Lower leg skin (tissue), 4 donors: ENCODE data around the gene TENM4. TPM values are rescaled to one million over a fixed set of nuclear protein-coding genes. Genes with fewer than 3 reads are reported as not detected.

ENCODE experiments used
- DNase-seq, 2 donors: peaks; one replicate each; pipeline ENCODE4 v3.0.0-alpha.2; 2019; ENCODE audit warnings: low spot score in 2 of 2
- H3K4me3 ChIP-seq: fragments of 200-600 bp; sonication (generic); 2 replicates; pipeline ENCODE4 v1.5.1; 2017; ENCODE audit warnings: mild to moderate bottlenecking, low read depth; ENCODE audit not compliant: poor library complexity, severe bottlenecking
- POLR2A ChIP-seq, 2 donors: fragments of 450-650 bp; IDR thresholded peaks; one replicate each; pipeline ENCODE4 v1.6.1; 2016 to 2017; ENCODE audit warnings: antibody characterized with exemption in 2 of 2, mild to moderate bottlenecking in 1 of 2, moderate library complexity in 1 of 2
- WGBS, 2 donors: methylation state at CpG; one replicate each; pipeline ENCODE4 v1.1.5; 2018; 5-methylcytosine and 5-hydroxymethylcytosine counted together
- intact Hi-C: fragments of 100-400 bp; cut with DNase I; formaldehyde crosslinking; loops from one replicate; pipeline ENCODE4 v1.15.0; 2023; ENCODE audit warnings: low total_unique reads
- total RNA-seq, 4 donors: library from RNA; depleted of rRNA; stranded (reverse); fragments of >200 nt; gene quantifications; one replicate each; pipeline ENCODE4 v1.1.0, GENCODE V29; 2016
- TF ChIP-seq, protein P1 (sequence below), 3 donors: fragments of 450-650 bp; IDR thresholded peaks; one replicate each; pipeline ENCODE4 v1.5.1; 2016; ENCODE audit warnings: antibody characterized with exemption in 3 of 3, mild to moderate bottlenecking in 3 of 3, moderate library complexity in 2 of 3

Gene TENM4
- total RNA-seq, 4 donors from 2014 or later = 34.4 to 41.1 (median 36.6) TPM

DNA sequence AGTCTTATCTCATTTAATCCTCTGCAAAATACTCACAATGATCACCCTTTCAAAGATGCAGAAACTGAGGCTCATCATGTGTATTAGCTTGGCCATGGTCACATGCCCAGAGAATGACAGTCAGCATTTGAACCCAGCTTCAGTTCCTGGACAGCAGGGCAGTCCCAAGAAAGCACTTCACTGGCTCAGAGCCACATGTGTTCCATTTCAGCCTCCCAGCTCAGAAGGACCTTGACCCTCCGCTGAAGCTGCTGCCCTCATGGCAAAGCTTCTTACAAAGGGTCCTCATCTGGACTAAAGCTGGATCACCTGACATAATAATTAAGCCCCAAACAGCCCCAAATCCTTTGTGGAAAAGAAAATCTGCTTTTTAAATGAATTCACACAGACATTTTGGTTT, 37.0 kb downstream of the TENM4 start:
- no peak for DNase-seq

DNA sequence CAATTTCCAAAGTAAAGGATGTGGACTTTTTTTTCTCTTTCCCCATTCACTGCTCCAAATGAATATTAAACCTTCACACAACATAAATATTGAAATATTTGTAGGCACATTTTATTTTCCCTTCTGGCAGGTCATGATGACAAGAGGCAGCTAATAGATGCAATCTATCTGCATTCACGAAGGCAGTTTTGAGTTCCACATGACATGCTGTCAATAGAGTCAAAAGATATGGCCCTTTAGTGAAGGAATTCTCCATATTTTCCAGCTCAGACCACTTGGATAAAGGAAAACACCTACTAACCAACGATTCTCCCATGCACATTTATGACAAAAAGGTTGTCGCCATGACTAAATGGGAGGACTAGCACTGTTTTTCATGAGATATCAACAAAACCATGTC, 37.9 kb downstream of the TENM4 start:
- intact Hi-C loops = no loop called here
- no peak overlapping the region for H3K4me3 ChIP-seq
- TF ChIP-seq, protein P1, sequence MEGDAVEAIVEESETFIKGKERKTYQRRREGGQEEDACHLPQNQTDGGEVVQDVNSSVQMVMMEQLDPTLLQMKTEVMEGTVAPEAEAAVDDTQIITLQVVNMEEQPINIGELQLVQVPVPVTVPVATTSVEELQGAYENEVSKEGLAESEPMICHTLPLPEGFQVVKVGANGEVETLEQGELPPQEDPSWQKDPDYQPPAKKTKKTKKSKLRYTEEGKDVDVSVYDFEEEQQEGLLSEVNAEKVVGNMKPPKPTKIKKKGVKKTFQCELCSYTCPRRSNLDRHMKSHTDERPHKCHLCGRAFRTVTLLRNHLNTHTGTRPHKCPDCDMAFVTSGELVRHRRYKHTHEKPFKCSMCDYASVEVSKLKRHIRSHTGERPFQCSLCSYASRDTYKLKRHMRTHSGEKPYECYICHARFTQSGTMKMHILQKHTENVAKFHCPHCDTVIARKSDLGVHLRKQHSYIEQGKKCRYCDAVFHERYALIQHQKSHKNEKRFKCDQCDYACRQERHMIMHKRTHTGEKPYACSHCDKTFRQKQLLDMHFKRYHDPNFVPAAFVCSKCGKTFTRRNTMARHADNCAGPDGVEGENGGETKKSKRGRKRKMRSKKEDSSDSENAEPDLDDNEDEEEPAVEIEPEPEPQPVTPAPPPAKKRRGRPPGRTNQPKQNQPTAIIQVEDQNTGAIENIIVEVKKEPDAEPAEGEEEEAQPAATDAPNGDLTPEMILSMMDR (IDR thresholded peaks at IDR 0.05) = no peak
- no peak for TF ChIP-seq POLR2A (IDR thresholded peaks at IDR 0.05)
- 79 to 87% methylated on average over 3 of the region's 3 CpGs for WGBS, 2 donors
- no peak for DNase-seq

More for the DNA sequence above, 37.0 kb downstream of the TENM4 start:
- H3K4me3 ChIP-seq = no peak overlapping the region
- TF ChIP-seq, protein P1 (IDR thresholded peaks at IDR 0.05) = no peak
- no peak for TF ChIP-seq POLR2A (IDR thresholded peaks at IDR 0.05)
- WGBS, 2 donors = 93 to 94% methylated on average over 1 of the region's 1 CpG
- intact Hi-C loops = no loop called here

DNA sequence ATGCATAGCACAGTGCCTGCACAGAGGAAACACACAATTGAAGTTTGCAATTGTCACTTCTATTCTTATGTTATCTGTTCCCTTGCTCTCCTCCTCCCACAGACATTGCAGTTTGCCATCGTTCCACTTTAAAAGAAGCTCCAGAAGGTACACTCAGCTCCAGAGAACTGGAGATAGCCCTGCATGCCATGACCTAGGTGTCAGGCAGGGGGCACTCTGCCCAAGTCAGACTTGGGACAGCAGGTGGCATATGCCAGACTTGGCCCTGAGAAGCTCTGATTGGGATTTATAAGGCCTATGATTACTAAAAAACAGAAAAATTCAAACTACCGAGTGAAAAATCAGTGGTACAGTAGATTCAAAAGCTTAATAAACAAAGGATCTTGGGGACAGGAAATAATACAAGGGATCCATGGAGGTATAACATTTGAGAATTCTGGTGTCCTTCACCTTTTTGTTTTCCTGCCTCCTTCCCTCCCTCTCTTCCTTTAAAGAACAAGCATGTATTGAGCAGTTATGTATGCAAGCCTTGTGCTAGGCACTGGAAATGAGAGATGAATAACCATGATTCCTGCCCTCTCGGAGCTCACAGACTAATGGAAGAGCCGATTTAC, 40.0 kb downstream of the TENM4 start:
- intact Hi-C loops = no loop called here
- TF ChIP-seq POLR2A (IDR thresholded peaks at IDR 0.05) = no peak
- TF ChIP-seq, protein P1 (IDR thresholded peaks at IDR 0.05) = no peak
- 73 to 77% methylated on average over 4 of the region's 4 CpGs for WGBS, 2 donors
- no peak overlapping the region for H3K4me3 ChIP-seq
- DNase-seq = no peak

DNA sequence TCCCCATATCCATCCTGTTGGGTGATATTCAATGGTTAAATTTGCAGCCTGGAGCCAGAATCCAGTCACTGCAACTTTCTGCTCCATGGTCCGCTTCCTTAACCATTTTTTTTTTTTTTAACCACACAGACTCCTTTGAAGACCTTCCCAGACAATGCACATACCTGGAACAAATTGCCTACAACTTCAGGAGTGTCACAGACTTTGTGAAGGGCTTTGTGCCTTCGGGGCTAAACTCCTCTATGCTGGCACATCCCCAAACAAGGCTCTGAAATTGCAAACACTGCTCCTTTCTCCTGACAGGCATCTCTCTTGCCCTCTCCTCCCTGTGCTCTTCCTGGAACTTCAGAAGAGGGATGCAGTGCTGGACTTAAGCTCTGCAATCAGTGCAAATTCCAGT, 40.6 kb downstream of the TENM4 start:
- no peak overlapping the region for H3K4me3 ChIP-seq
- 43 to 50% methylated on average over 2 of the region's 2 CpGs for WGBS, 2 donors
- DNase-seq = no peak
- intact Hi-C loops = no loop called here
- no peak for TF ChIP-seq POLR2A (IDR thresholded peaks at IDR 0.05)
- TF ChIP-seq, protein P1 (IDR thresholded peaks at IDR 0.05) = no peak

DNA sequence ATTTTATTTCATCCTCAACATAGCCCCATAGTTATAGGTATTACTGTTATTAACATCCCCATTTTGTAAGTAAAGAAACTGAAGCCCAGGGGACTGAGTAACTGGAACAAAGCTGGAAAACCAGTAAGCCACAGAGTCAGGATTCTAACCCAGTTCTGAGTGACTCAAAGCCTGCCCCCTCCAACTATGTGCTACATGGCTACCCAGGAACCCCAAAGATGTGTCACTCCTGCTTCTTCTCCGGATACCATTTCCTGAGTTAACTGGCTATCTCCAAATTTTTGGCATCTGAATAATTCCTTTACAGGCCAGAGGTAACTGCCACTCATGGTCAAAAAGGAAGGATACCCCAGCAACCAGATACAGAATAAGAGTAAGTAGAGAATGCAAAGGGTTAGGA, 43.6 kb downstream of the TENM4 start:
- WGBS, 2 donors = 90 to 95% methylated on average over 1 of the region's 1 CpG
- DNase-seq = no peak
- no peak overlapping the region for H3K4me3 ChIP-seq
- intact Hi-C loops = no loop called here
- TF ChIP-seq, protein P1 (IDR thresholded peaks at IDR 0.05) = no peak
- TF ChIP-seq POLR2A (IDR thresholded peaks at IDR 0.05) = no peak

DNA sequence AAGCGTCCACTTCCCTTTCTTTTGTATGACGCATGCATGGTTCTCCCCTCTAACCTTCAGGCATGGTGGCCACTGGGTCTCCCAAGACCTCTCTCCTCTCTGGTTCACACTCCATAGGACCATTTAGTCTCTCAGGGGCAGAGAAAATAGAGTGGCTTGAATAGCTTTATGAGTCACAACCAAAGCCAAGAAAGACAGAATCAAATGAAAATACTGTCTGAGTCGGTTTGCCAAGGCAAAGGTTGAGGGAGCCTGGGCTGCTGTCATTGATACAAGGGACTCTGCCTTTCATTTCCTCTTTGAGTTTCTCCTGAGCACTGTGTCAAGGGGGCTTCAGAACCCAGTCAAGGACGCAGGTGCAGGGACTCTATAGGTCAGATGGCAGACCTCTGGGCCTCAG, 44.2 kb downstream of the TENM4 start:
- WGBS, 2 donors = 81 to 91% methylated on average over 4 of the region's 4 CpGs
- no peak overlapping the region for H3K4me3 ChIP-seq
- no peak for TF ChIP-seq POLR2A (IDR thresholded peaks at IDR 0.05)
- TF ChIP-seq, protein P1 (IDR thresholded peaks at IDR 0.05) = no peak
- intact Hi-C loops = no loop called here
- DNase-seq = no peak
